Measurements from ENCODE around the gene CPEB3.

Gene CPEB3

GRCh38 chr10:92009445-92009844 is 281.4 kb downstream of the CPEB3 start:
- no peak for DNase-seq (ENCODE audit: low read depth in 2 of 2)
- H3K4me3 ChIP-seq (replicated peaks in 1 of 2; ENCODE audit: low read depth in 2 of 2, low read length in 2 of 2), result no peak overlapping the region
- no peak for TF ChIP-seq CTCF (IDR thresholded peaks at IDR 0.05; ENCODE audit: low read depth, low read length)

DNA sequence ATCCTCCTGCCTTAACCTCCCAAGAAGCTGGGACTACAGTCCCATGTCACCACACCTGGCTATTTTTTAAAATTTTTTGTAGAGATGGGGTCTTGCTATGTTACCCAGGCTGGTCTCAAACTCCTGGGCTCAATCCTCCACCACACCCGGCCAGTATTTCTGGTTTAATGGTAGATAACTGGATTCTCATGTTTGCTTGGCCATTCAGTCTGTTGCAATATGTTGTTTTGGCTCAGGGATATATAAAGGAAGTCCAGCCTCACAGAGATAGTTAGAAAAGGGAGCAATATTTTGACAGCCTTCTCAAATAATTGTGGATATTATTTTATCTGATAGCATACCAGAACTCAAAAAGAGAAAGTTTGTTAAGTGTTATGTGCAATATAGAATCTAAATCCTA is 284.9 kb downstream of the CPEB3 start:
- no peak overlapping the region for H3K4me3 ChIP-seq (replicated peaks in 1 of 2; ENCODE audit: low read depth in 2 of 2, low read length in 2 of 2)
- DNase-seq (ENCODE audit: low read depth in 2 of 2), result peak in 1 of 2 donors; percentile 26
- no peak for TF ChIP-seq CTCF (IDR thresholded peaks at IDR 0.05; ENCODE audit: low read depth, low read length)

DNA sequence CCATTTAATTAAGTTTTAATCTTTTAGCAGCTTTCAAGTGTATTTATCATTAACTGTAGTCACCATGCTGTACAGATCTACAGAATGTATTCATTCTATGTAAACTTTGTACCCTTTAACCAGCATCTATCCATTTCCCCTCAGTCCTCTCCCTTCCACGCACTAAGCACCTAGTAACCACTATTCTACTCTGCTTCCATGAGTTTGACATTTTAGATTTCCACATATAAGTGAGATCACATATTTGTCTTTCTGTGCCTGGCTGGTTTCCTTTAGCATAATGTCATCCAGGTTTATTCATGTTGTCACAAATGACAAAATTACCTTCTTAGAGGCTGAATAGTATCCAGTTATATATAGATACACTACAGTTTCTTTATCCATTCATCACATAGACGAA is 287.6 kb downstream of the CPEB3 start:
- no peak overlapping the region for H3K4me3 ChIP-seq (replicated peaks in 1 of 2; ENCODE audit: low read depth in 2 of 2, low read length in 2 of 2)
- no peak for DNase-seq (ENCODE audit: low read depth in 2 of 2)
- no peak for TF ChIP-seq CTCF (IDR thresholded peaks at IDR 0.05; ENCODE audit: low read depth, low read length)

- DNase-seq (ENCODE audit: low read depth in 2 of 2), result no peak
- H3K4me3 ChIP-seq (replicated peaks in 1 of 2; ENCODE audit: low read depth in 2 of 2, low read length in 2 of 2), result no peak overlapping the region
- no peak for TF ChIP-seq CTCF (IDR thresholded peaks at IDR 0.05; ENCODE audit: low read depth, low read length)
Measured at GRCh38 chr10:92001995-92002394, 288.9 kb downstream of the CPEB3 start.

GRCh38 chr10:92001581-92001980 is 289.3 kb downstream of the CPEB3 start:
- TF ChIP-seq CTCF (IDR thresholded peaks at IDR 0.05; ENCODE audit: low read depth, low read length), result no peak
- no peak overlapping the region for H3K4me3 ChIP-seq (replicated peaks in 1 of 2; ENCODE audit: low read depth in 2 of 2, low read length in 2 of 2)
- no peak for DNase-seq (ENCODE audit: low read depth in 2 of 2)
